K562 (cell line): ENCODE measurements around the gene PGK2. TPM values are rescaled to one million over a fixed set of nuclear protein-coding genes. Genes with fewer than 3 reads are reported as not detected.

ENCODE experiments used
- ATAC-seq: fragments of 200-7000 bp; cut with Tn5 transposase; 3 replicates; pipeline ENCODE4 v1.9.1; 2020; ENCODE audit warnings: moderate library complexity
- BruUV-seq: library from RNA; stranded (reverse); fragments of 400-500 nt; replicated peaks from 2 replicates; lab custom pipeline; 2021; lab: Mats Ljungman, UMichigan
- CTCF ChIA-PET: fragments of 300-600 bp; formaldehyde crosslinking; extraction: SDS; loops from one replicate; lab custom pipeline; 2021; ENCODE audit warnings: low intra/inter-chr PET ratio; lab: Yijun Ruan, JAX
- POLR2A ChIA-PET: fragments of 300-600, 350-650 bp; sonication (Branson Sonifier 250); formaldehyde crosslinking; extraction: SDS; loops from one replicate; lab custom pipeline; 2021; ENCODE audit warnings: antibody characterized with exemption, inconsistent platforms; lab: Yijun Ruan, JAX
- DNase-seq, 4 experiments: peaks; one replicate each; pipeline versions ENCODE4 v3.0.0 to v3.0.0-alpha.2; 2011 to 2018; ENCODE audit warnings: low spot score in 3 of 4, mixed read lengths in 3 of 4; ENCODE audit errors: extremely low read depth in 1 of 4
- FAIRE-seq: peaks from 2 replicates; lab custom pipeline; 2011; peaks lifted over from hg19 to GRCh38; lab: Jason Lieb, UNC
- H2AFZ ChIP-seq: 2 replicates; pipeline ENCODE4 v1.6.0; 2011; ENCODE audit warnings: low read depth, low read length, control low read depth, inconsistent platforms
- H3K27ac ChIP-seq: fragments of 200-600 bp; 3 replicates; pipeline ENCODE4 v1.8.0; 2011; ENCODE audit warnings: low read depth, mild to moderate bottlenecking, control low read depth, inconsistent platforms, low read length, moderate library complexity, mixed read lengths; ENCODE audit errors: extremely low read depth
- H3K27me3 ChIP-seq, 2 experiments: fragments of 300-600 bp in 1 of 2; 2 replicates in 1 of 2; 3 replicates in 1 of 2; pipeline versions ENCODE4 v1.6.0 to v1.8.0; 2011; ENCODE audit warnings: inconsistent platforms in 2 of 2, low read length in 2 of 2, mild to moderate bottlenecking in 1 of 2, mixed read lengths in 1 of 2, moderate library complexity in 1 of 2; ENCODE audit not compliant: control insufficient read depth in 2 of 2, insufficient read depth in 2 of 2
- H3K36me3 ChIP-seq: fragments of 300-600 bp; 3 replicates; pipeline ENCODE4 v1.8.0; 2011; ENCODE audit warnings: mild to moderate bottlenecking, low read length, inconsistent platforms; ENCODE audit not compliant: control insufficient read depth, insufficient read depth
- H3K4me1 ChIP-seq, 2 experiments: fragments of 200-600 bp in 1 of 2; replicated peaks in 1 of 2; 2 replicates in 1 of 2; 3 replicates in 1 of 2; pipeline versions ENCODE4 v1.5.1 to v1.8.0; 2011; ENCODE audit warnings: inconsistent platforms in 2 of 2, low read length in 2 of 2, mild to moderate bottlenecking in 1 of 2, mixed read lengths in 1 of 2, moderate library complexity in 1 of 2; ENCODE audit not compliant: control insufficient read depth in 2 of 2, insufficient read depth in 2 of 2
- H3K4me2 ChIP-seq: 2 replicates; pipeline ENCODE4 v1.6.1; 2011; ENCODE audit warnings: low read length, control low read depth, inconsistent platforms, mixed read lengths; ENCODE audit not compliant: insufficient read depth
- H3K4me3 ChIP-seq: fragments of 200-600 bp; sonication (generic), shearing (Covaris generic); 2 replicates; pipeline ENCODE4 v1.5.1; 2016; ENCODE audit warnings: control low read depth, inconsistent platforms
- H3K79me2 ChIP-seq: fragments of 200-600 bp; 3 replicates; pipeline ENCODE4 v1.8.0; 2011; ENCODE audit warnings: low read length, inconsistent platforms; ENCODE audit not compliant: control insufficient read depth, insufficient read depth
- H3K9ac ChIP-seq, 2 experiments: 2 replicates each; pipeline versions ENCODE4 v1.6.0 to v1.6.1; 2011; ENCODE audit warnings: low read depth in 2 of 2, low read length in 2 of 2, control low read depth in 1 of 2, inconsistent platforms in 1 of 2, mild to moderate bottlenecking in 1 of 2, mixed read lengths in 1 of 2; ENCODE audit not compliant: insufficient read depth in 1 of 2
- H3K9me1 ChIP-seq: one replicate; pipeline ENCODE4 v1.6.0; 2011; ENCODE audit warnings: inconsistent platforms, mild to moderate bottlenecking, low read length, moderate library complexity; ENCODE audit not compliant: control insufficient read depth, insufficient read depth
- H3K9me3 ChIP-seq: replicated peaks from 2 replicates; pipeline ENCODE4 v1.5.1; 2011; ENCODE audit warnings: low read depth, low read length, inconsistent platforms; ENCODE audit not compliant: control insufficient read depth, insufficient read depth
- H4K20me1 ChIP-seq: replicated peaks from 2 replicates; pipeline ENCODE4 v1.6.1; 2011; ENCODE audit warnings: low read length, inconsistent platforms, mixed read lengths; ENCODE audit not compliant: control insufficient read depth, insufficient read depth
- ARID2 ChIP-seq: fragments of 450-650 bp; IDR thresholded peaks from 2 replicates; pipeline ENCODE4 v1.6.1; 2017; ENCODE audit warnings: antibody characterized with exemption, mild to moderate bottlenecking
- CREB1 ChIP-seq, 2 experiments: sonication (generic) in 1 of 2; formaldehyde crosslinking in 1 of 2; IDR thresholded peaks; 2 replicates each; pipeline versions ENCODE4 v1.6.1 to v1.8.0; 2012 to 2022; ENCODE audit warnings: inconsistent platforms in 1 of 2, mild to moderate bottlenecking in 1 of 2, missing genetic modification reagents in 1 of 2, moderate library complexity in 1 of 2
- SP1 ChIP-seq: sonication (generic); formaldehyde crosslinking; IDR thresholded peaks from 2 replicates; pipeline ENCODE4 v1.8.1; 2022; ENCODE audit warnings: mild to moderate bottlenecking, missing genetic modification reagents
- WGBS: fragments of 100-300 bp; shearing (Covaris generic); methylation state at CpG from one replicate; pipeline ENCODE4 v1.1.6; 2016; ENCODE audit warnings: low coverage, mixed read lengths; ENCODE audit not compliant: insufficient coverage; ENCODE audit errors: missing lambda C conversion rate; 5-methylcytosine and 5-hydroxymethylcytosine counted together
- in situ Hi-C: fragments of 300-500 bp; cut with MboI; formaldehyde crosslinking; loops from 4 replicates; pipeline ENCODE4 v1.15.0; 2018; ENCODE audit warnings: inconsistent platforms, mixed read lengths
- intact Hi-C: fragments of 100-400 bp; cut with micrococcal nuclease; formaldehyde crosslinking; loops from 2 replicates; pipeline ENCODE4 v1.14.2; 2022
- polyA plus RNA-seq, 8 experiments: library from polyadenylated mRNA; depleted of rRNA in 4 of 8; stranded (reverse) in 5 of 8; unstranded in 3 of 8; fragments of >200 nt; fragmentation: Nextera tagmentation in 2 of 8; fragmentation: Illumina TruSeq in 1 of 8; extraction: Ambion mirVana in 2 of 8; extraction: Trizol in 1 of 8; gene quantifications; 2 replicates each; pipeline versions ENCODE4 v1.2.1 to v1.2.3, GENCODE V29; 2011 to 2014; ENCODE audit warnings: inconsistent platforms in 1 of 8, missing spikeins in 1 of 8
- total RNA-seq, 7 experiments: library from RNA; depleted of rRNA in 6 of 7; stranded (reverse); fragments of >200 nt in 6 of 7; fragmentation: Illumina TruSeq in 2 of 7; extraction: Trizol in 2 of 7; gene quantifications; 2 replicates each; pipeline versions ENCODE4 v1.2.1 to v1.2.3, GENCODE V29; 2011 to 2021; ENCODE audit warnings: low replicate concordance in 1 of 7
- TF ChIP-seq, protein P1 (sequence below): fragments of 250-450 bp; sonication (Bioruptor Pico); IDR thresholded peaks from 2 replicates; pipeline ENCODE4 v1.8.0; 2021; ENCODE audit warnings: borderline replicate concordance, mild to moderate bottlenecking, moderate library complexity; ENCODE audit not compliant: poor library complexity, severe bottlenecking

Gene PGK2
- total and polyA plus RNA-seq, 9 of the 15 experiments (the other 6 are each of a cell fraction or from before 2014, with no cell fraction given) = not detected

DNA sequence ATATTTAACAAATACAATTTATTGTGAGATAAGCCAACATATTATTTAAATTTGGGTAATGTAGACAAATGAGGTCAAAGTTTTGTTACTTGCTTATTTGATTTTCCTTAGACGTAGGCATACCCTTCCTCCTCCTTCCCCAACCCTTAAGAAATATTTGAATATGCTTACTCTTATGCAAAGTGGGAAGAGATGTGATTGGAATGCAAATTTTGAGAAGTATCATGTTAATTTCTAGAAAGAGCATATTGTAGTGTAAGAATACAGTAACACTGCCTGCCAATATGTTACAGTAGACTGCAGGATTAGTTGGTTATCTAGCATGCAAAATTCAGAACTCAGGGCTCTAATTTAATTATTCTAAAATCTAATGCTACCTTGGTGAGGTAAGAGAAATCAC lies 46.3 kb upstream of the PGK2 start:
- DNase-seq (no peak), FAIRE-seq (no peak)
- Histone ChIP-seq H3K79me2 (no peaks in the 10 kb centered on the region), H3K27ac (no peak overlapping the region), H2AFZ (no peak overlapping the region), H3K36me3 (no peaks in the 10 kb centered on the region), H3K9me3 (no peaks in the 10 kb centered on the region), H3K9me1 (no peaks in the 10 kb centered on the region), H3K27me3 (no peaks in the 10 kb centered on the region)
- BruUV-seq = no TSS peak
- POLR2A ChIA-PET = no interaction called here
- intact Hi-C loops = no loop called here
- in situ Hi-C loops = no loop called here
- TF ChIP-seq SP1 (CRISPR knock-in tag) (no peak), ARID2 (no peak), CREB1 (IDR thresholded peaks at IDR 0.05) (no peak), CREB1 (CRISPR knock-in tag; IDR thresholded peaks at IDR 0.05) (no peak)
- TF ChIP-seq, protein P1, sequence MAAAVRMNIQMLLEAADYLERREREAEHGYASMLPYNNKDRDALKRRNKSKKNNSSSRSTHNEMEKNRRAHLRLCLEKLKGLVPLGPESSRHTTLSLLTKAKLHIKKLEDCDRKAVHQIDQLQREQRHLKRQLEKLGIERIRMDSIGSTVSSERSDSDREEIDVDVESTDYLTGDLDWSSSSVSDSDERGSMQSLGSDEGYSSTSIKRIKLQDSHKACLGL (CRISPR knock-in tag) = no peak
- TF ChIP-seq, all 486 proteins: peak for 0
- CTCF ChIA-PET = no interaction called here
- 89% methylated on average over 1 of the region's 1 CpG for WGBS
- Histone ChIP-seq H3K4me3 (no peak overlapping the region), H3K9ac (no peak overlapping the region), H3K4me1 (peaks cover 0 to 3% of the 10 kb centered on the region in 2 experiments; a peak in 2 of 5 replicates), H4K20me1 (no peaks in the 10 kb centered on the region), H3K4me2 (no peak overlapping the region)
- no peak for ATAC-seq
